Spleen (tissue), 11 donors: ENCODE data around the gene MGMT. TPM values are rescaled to one million over a fixed set of nuclear protein-coding genes. Genes with fewer than 3 reads are reported as not detected.

Experiments used
- DNase-seq: peaks from one replicate; pipeline ENCODE4 v3.0.0-alpha.2; 2020
- H3K27ac ChIP-seq, 8 donors: fragments of 200-600 bp; sonication (generic) in 7 of 8; 1 replicate in 4 of 8; 2 replicates in 4 of 8; pipeline versions ENCODE4 v1.5.0 to v1.8.0; 2016 to 2021; ENCODE audit warnings: inconsistent platforms in 4 of 8, mild to moderate bottlenecking in 4 of 8, moderate library complexity in 1 of 8
- H3K27me3 ChIP-seq, 7 donors: fragments of 200-600 bp; sonication (generic) in 6 of 7; replicated peaks in 1 of 7; 1 replicate in 4 of 7; 2 replicates in 3 of 7; pipeline versions ENCODE4 v1.5.0 to v1.8.0; 2016 to 2021; ENCODE audit warnings: inconsistent platforms in 3 of 7, mild to moderate bottlenecking in 1 of 7
- H3K36me3 ChIP-seq, 6 donors: fragments of 200-600 bp; sonication (generic) in 5 of 6; 1 replicate in 4 of 6; 2 replicates in 2 of 6; pipeline versions ENCODE4 v1.5.0 to v1.8.0; 2016 to 2021; ENCODE audit warnings: inconsistent platforms in 2 of 6
- H3K4me1 ChIP-seq, 6 donors: fragments of 200-600 bp; sonication (generic) in 5 of 6; 1 replicate in 3 of 6; 2 replicates in 3 of 6; pipeline versions ENCODE4 v1.5.0 to v1.8.0; 2016 to 2021; ENCODE audit warnings: inconsistent platforms in 3 of 6
- H3K4me3 ChIP-seq, 8 donors: fragments of 200-600 bp; sonication (generic) in 7 of 8; 1 replicate in 4 of 8; 2 replicates in 4 of 8; pipeline versions ENCODE4 v1.5.0 to v1.8.0; 2016 to 2021; ENCODE audit warnings: inconsistent platforms in 4 of 8, mild to moderate bottlenecking in 4 of 8, moderate library complexity in 2 of 8
- H3K9me3 ChIP-seq, 8 donors: fragments of 200-600 bp; sonication (generic) in 7 of 8; 1 replicate in 4 of 8; 2 replicates in 4 of 8; pipeline versions ENCODE4 v1.5.0 to v1.8.0; 2016 to 2021; ENCODE audit warnings: inconsistent platforms in 4 of 8
- CTCF ChIP-seq, 11 experiments: fragments of 200-600 bp in 7 of 11; fragments of 450-650 bp in 4 of 11; sonication (generic) in 4 of 11; IDR thresholded peaks in 8 of 11; conservative IDR thresholded peaks in 3 of 11; 1 replicate in 7 of 11; 2 replicates in 4 of 11; pipeline versions ENCODE4 v1.4.0 to v1.8.0; 2016 to 2021; ENCODE audit warnings: antibody characterized with exemption in 11 of 11, inconsistent platforms in 4 of 11, mild to moderate bottlenecking in 1 of 11
- POLR2A ChIP-seq, 3 donors: fragments of 450-650 bp; IDR thresholded peaks; one replicate each; pipeline ENCODE4 v1.5.1; 2017; ENCODE audit warnings: antibody characterized with exemption in 3 of 3, mild to moderate bottlenecking in 1 of 3
- POLR2AphosphoS5 ChIP-seq, 3 donors: sonication (generic); formaldehyde crosslinking; IDR thresholded peaks; one replicate each; pipeline ENCODE4 v1.5.1; 2017; ENCODE audit warnings: antibody characterized with exemption in 3 of 3
- WGBS, 5 donors: extraction: QIAGEN DNeasy Blood & Tissue Kit in 3 of 5; methylation state at CpG; one replicate each; pipeline versions ENCODE4 v1.1.5 to v1.1.7; 2013 to 2018; 5-methylcytosine and 5-hydroxymethylcytosine counted together
- intact Hi-C: fragments of 100-400 bp; cut with DNase I; formaldehyde crosslinking; loops from one replicate; pipeline ENCODE4 v1.15.0; 2023; ENCODE audit warnings: low total_unique reads
- polyA plus RNA-seq, 3 donors: library from polyadenylated mRNA; stranded (reverse); fragments of 200-250 nt; gene quantifications; one replicate each; pipeline ENCODE4 v1.2.1, GENCODE V29; 2013
- total RNA-seq, 7 donors: library from RNA; depleted of rRNA in 3 of 7; stranded (reverse); fragments of >200 nt in 3 of 7; fragmentation: NEBNext Ultra II Directional in 4 of 7; extraction: Animal tissue kit (Norgen Biotek cat#: 25700) in 4 of 7; gene quantifications; one replicate each; pipeline versions ENCODE4 v1.1.0 to v1.2.1, GENCODE V29; 2016 to 2021
- donor health status: healthy with polysubstance abuse.
- donor health status: DM: no; HTN: no; CAD: no; lungs with moderate emphysema.
- donor health status: DM: no; HTN: no; CAD: no.
- donor health status: Bipolar disorder and iron deficiency.
- donor health status: healthy.
- donor health status: DM: no; HTN: no; CAD: no.
- donor health status: DM: yes; HTN: yes; CAD: no.

Gene MGMT
- total and polyA plus RNA-seq, 10 donors = 14.3 to 33.4 (median 21.7) TPM

GRCh38 chr10:129792141-129792540 is 325.1 kb downstream of the MGMT start:
- Histone ChIP-seq H3K4me1 (no peaks in the 10 kb centered on the region), H3K27ac (no peak overlapping the region), H3K4me3 (no peak overlapping the region), H3K9me3 (peaks cover 0 to 90% (median 52%) of the 10 kb centered on the region in 8 donors), H3K27me3 (peaks cover 0 to 3% (median 0%) of the 10 kb centered on the region in 7 donors), H3K36me3 (no peaks in the 10 kb centered on the region)
- WGBS, 5 donors = 87 to 95% (median 89%) methylated on average over 7 of the region's 7 CpGs
- intact Hi-C loops = no loop called here
- DNase-seq = no peak
- TF ChIP-seq POLR2A (IDR thresholded peaks at IDR 0.05) (no peak), POLR2AphosphoS5 (IDR thresholded peaks at IDR 0.05) (no peak), CTCF (IDR thresholded peaks at IDR 0.05 in 8 of 11, conservative IDR thresholded peaks at IDR 0.05 in 3 of 11) (no peak)

GRCh38 chr10:129792864-129793263 is 325.8 kb downstream of the MGMT start:
- peak; percentile 44 for DNase-seq
- Histone ChIP-seq H3K4me1 (no peaks in the 10 kb centered on the region), H3K36me3 (no peaks in the 10 kb centered on the region), H3K4me3 (no peak overlapping the region), H3K27ac (no peak overlapping the region), H3K27me3 (peaks cover 0 to 3% (median 0%) of the 10 kb centered on the region in 7 donors), H3K9me3 (peaks cover 0 to 83% (median 50%) of the 10 kb centered on the region in 8 donors)
- intact Hi-C loops = no loop called here
- WGBS, 5 donors = 92 to 98% (median 93%) methylated on average over 10 of the region's 10 CpGs
- no peak for TF ChIP-seq POLR2A (IDR thresholded peaks at IDR 0.05)
- TF ChIP-seq CTCF (IDR thresholded peaks at IDR 0.05 in 8 of 11, conservative IDR thresholded peaks at IDR 0.05 in 3 of 11) = no peak
- no peak for TF ChIP-seq POLR2AphosphoS5 (IDR thresholded peaks at IDR 0.05)

- Histone ChIP-seq H3K27me3 (peaks cover 0 to 3% (median 0%) of the 10 kb centered on the region in 7 donors), H3K9me3 (peaks cover 0 to 82% (median 51%) of the 10 kb centered on the region in 8 donors), H3K36me3 (no peaks in the 10 kb centered on the region), H3K4me1 (no peaks in the 10 kb centered on the region), H3K4me3 (no peak overlapping the region), H3K27ac (no peak overlapping the region)
- intact Hi-C loops = no loop called here
- DNase-seq = no peak
- TF ChIP-seq POLR2AphosphoS5 (IDR thresholded peaks at IDR 0.05) (no peak), CTCF (IDR thresholded peaks at IDR 0.05 in 8 of 11, conservative IDR thresholded peaks at IDR 0.05 in 3 of 11) (no peak), POLR2A (IDR thresholded peaks at IDR 0.05) (no peak)
- 77 to 90% (median 87%) methylated on average over 6 of the region's 6 CpGs for WGBS, 5 donors
Measured at GRCh38 chr10:129793479-129793878, 326.4 kb downstream of the MGMT start.

- Histone ChIP-seq H3K4me3 (no peak overlapping the region), H3K36me3 (no peaks in the 10 kb centered on the region), H3K4me1 (no peaks in the 10 kb centered on the region), H3K27me3 (peaks cover 0 to 3% (median 0%) of the 10 kb centered on the region in 7 donors), H3K27ac (no peak overlapping the region), H3K9me3 (peaks cover 0 to 81% (median 51%) of the 10 kb centered on the region in 8 donors)
- no peak for TF ChIP-seq POLR2A (IDR thresholded peaks at IDR 0.05)
- TF ChIP-seq CTCF (IDR thresholded peaks at IDR 0.05 in 8 of 11, conservative IDR thresholded peaks at IDR 0.05 in 3 of 11) = no peak
- TF ChIP-seq POLR2AphosphoS5 (IDR thresholded peaks at IDR 0.05) = no peak
- no peak for DNase-seq
- intact Hi-C loops = no loop called here
- WGBS, 5 donors = 93 to 96% (median 95%) methylated on average over 22 of the region's 22 CpGs
Measured at GRCh38 chr10:129793996-129794395, 327.0 kb downstream of the MGMT start.
